Islet precursor cell (in vitro differentiated cells): Measurements from ENCODE around the gene TLL1.
A peak's percentile ranks its signal among the peaks of the same experiment; 100 is the strongest.

ENCODE experiments used
- DNase-seq: peaks from one replicate; pipeline ENCODE4 v3.0.0-alpha.2; 2018

TLL1 gene

GRCh38 chr4:165872461-165873297 is at the start of gene TLL1:
Gene TLL1 (plus strand): TSS chr4:165873237. CDS start chr4:165873905, 668 bp downstream.
- DNase-seq, result peak; percentile 58

GRCh38 chr4:165826166-165826565 is 46.9 kb upstream of the TLL1 start:
- DNase-seq, result no peak

GRCh38 chr4:165827018-165827417 is 46.0 kb upstream of the TLL1 start:
- DNase-seq, result peak; percentile 64

DNA sequence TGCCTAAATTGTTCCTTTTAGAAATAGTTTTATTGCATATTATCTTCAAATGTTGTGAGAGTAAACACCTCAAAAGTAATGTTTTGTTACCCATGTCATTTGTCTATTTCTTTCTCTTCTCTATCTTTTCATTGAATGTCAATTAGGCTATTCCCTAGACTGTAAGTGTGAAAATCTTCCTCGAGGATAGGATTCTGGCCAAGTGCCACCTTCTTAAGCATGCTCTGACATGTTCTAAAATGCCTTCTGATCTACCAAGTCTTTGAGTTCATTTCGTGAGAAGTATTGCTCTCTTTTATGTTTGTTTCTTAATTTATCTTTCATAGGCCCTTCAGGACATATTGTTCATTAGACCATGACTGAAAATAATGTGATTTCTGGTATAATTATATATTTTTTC is 44.1 kb upstream of the TLL1 start:
- no peak for DNase-seq

- no peak for DNase-seq
These were observed 38.9 kb upstream of the TLL1 start for GRCh38 chr4:165834116-165834515.

DNA sequence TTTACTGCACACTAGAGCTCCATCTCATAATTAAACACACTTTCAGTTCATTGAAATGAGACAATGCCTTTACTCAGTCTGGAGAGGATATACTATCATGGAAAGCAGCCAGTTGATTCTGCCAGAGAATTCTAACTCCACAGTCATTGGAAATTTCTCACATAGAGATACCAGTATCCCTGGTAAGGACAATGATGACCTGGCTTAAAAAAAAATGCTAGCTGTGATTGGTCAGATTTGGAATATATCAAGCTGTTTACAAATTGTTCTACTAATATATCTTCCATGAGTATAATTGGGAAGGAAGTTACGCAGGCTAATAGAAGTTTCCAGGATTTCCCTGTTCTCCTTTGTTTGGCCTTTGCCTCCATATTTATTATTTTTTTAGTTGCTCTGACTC is 34.5 kb upstream of the TLL1 start:
- no peak for DNase-seq

GRCh38 chr4:165839615-165840333 is 33.3 kb upstream of the TLL1 start:
- DNase-seq, result no peak

DNA sequence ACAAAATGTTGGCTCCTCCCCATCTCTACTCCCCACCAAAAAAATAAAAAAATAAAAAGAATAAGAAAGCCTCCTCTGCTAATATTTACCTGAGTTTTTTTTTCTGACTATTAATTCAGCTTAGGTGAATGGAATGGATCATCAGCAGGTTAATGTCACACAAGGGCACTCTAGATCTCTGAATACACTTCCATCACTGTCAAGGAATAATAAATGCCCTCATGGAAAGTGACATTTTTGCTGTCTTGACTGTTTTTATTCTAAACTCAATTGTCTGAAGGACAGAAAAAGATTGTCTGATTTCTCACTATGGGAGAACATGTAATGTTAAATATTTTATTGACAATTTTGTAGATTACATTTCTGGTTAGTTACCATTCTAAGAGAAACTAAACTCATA is 30.4 kb upstream of the TLL1 start:
- DNase-seq, result no peak

GRCh38 chr4:165844161-165844560 is 28.9 kb upstream of the TLL1 start:
- no peak for DNase-seq

GRCh38 chr4:165851256-165851655 is 21.8 kb upstream of the TLL1 start:
- no peak for DNase-seq

- DNase-seq, result no peak
These were observed 17.8 kb upstream of the TLL1 start for GRCh38 chr4:165855191-165855590.

DNA sequence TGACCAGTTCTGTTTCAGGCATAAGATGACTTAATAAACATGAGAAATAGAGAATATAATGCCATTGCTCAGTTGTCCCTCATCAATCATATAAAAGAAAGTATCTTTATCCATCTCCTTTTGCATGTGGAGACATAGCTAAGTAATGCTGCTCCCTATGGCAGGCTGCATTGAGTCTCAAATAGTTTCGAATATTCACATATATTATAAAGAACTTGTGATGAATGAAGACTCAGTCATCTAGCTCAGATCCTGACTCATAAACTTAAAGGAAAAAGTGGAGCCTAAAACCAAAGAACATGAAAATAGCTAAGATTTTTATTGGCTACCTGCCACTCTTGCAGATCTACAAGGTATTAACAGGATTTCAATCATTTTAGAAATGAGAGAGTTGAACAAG is 11.7 kb upstream of the TLL1 start:
- DNase-seq, result no peak

- DNase-seq, result no peak
These were observed 8.8 kb upstream of the TLL1 start for GRCh38 chr4:165864271-165864670.

- no peak for DNase-seq
These were observed 6.9 kb upstream of the TLL1 start for GRCh38 chr4:165866019-165866650.

DNA sequence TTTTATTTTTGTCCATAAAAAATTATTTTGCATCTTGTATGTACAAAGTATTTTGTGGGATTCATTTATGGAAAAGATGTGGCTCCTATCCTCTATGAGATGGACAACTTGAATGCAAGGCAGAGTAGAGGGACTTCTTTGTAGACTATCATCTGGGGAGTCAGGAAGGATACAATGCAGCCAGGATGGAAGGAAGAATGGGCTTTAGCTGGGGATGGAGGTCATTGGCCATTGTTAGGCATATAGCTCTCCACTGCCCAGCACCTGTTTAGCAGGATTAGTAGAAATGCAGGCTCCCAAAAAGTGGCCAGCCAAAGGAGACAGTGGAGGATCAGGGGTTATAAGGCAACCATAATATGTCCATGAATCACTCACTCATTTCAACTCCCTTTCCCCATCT is 5.1 kb upstream of the TLL1 start:
- no peak for DNase-seq

GRCh38 chr4:165873298-165874071 is 448 bp downstream of the TLL1 start:
- DNase-seq, result peak; percentile 77

- no peak for DNase-seq
These were observed 1.2 kb downstream of the TLL1 start for GRCh38 chr4:165874072-165874790.

- DNase-seq, result peak; percentile 77
These were observed 1.8 kb downstream of the TLL1 start for GRCh38 chr4:165874791-165875371.

GRCh38 chr4:165875446-165875845 is 2.4 kb downstream of the TLL1 start:
- no peak for DNase-seq

DNA sequence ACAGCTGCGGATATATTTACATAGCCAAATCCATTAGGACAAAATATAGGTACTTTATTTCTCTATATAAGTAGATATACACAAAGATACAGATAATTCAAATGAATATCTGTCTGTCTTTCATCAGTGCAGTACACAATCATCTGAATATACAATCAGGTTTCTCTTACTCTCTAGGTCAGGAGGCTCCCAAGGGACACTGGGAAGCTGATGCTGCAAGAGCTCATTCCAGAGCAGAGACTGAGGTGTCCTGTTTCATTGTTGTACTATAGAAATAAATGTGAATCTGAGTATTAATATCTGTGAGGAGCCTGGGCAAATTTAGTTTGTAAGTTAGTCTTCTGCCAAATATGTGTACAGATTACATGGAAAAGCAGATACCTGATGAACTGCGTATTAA is 4.2 kb downstream of the TLL1 start:
- no peak for DNase-seq

DNA sequence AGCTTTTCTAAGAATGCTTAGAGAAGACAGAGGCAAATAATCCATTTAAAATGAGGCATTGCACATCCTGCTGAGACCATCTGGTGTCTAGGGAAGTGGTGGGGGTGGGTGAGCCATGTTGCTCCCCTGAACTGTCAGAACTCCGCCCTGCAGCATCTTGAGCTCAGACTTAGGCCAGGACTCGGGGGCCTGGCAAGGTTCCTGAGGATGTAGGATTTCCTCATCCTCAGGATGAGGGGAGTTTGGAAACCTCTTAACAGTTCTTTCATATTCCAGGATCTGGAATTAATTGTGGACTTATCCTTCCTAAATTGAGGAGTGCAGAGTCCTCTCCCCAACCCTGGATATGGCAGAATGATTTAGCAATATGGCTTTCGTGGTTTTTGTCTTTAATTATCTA is 6.6 kb downstream of the TLL1 start:
- no peak for DNase-seq

- no peak for DNase-seq
These were observed 21.1 kb downstream of the TLL1 start for GRCh38 chr4:165894159-165894558.
